CD4-positive, alpha-beta T cell treated with Interferon alpha-2 for 1 hour (primary cell): ENCODE measurements around the gene KRTAP19-2.
"Not testable (repeated sequence)": the region's sequence is repeated elsewhere in the genome, so short reads cannot be mapped to it uniquely, and the experiment has no call there.

Experiments
- DNase-seq, 2 donors: peaks; one replicate each; pipeline ENCODE4 v3.0.0-alpha.2; 2020 to 2022

The KRTAP19-2 gene, protein sequence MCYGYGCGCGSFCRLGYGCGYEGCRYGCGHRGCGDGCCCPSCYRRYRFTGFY

DNA sequence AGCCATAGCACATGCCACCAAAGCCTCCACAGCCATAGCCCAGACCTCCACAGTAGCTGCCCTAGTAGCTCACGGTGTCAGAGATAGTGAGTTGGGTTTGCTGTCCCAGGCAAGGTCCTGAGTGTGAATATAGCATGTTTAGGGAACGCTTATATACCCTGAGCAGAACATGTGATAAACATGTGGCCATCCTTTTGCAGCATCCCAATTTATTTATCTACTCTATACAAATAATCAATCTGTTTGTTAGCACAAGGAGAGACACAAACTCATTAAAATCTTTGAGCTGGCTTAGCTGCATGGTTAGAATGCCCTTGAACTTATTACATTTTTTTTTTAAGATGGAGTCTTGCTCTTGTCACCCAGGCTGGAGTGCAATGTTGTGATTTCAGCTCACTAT lies at the start of gene KRTAP19-2:
KRTAP19-2 (minus strand) TSS at position 101 of the 400 bp plus-strand sequence; CDS start at position 13, 88 bp downstream.
- no peak for DNase-seq

DNA sequence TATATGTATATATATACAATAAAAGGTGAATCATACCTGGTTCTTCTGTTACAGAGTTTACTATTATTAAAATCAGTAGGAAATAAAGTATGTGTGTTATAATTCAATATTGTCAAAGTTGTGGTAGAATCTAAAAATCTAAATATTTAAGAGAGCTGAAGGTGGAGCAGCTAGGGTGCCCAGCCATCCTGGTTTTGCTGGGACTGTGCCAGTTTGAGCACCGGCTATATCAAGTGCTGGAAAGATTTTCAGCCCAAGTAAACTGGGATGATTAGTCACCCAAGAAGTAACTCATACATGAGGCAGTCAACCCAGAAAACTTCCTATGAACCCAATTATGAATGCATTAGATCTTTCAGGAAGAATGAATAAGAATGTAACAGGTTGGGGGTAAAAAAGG lies 31.6 kb upstream of the KRTAP19-2 start:
- DNase-seq: no peak

GRCh38 chr21:30515681-30516080 lies 28.4 kb upstream of the KRTAP19-2 start:
- no peak for DNase-seq

GRCh38 chr21:30505621-30506205 lies 18.5 kb upstream of the KRTAP19-2 start:
- DNase-seq: not testable (repeated sequence)

DNA sequence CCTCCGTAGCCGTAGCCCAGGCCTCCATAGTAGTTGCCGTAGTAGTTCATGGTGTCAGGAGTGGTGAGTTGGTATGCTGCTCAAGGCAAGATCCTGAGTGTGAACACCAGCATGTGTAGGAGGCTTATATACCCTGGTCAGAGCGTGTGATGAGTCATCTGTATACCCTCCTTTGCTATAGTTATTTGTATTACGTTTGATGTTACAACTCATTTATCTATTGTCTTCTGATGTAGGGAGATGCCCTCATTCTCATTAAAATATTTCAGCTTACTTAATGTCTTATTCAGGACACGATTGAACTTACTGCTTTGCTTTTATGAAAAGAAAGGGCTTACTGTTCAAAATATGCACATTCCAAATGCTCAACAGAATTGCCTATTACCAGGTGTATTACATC lies 14.8 kb upstream of the KRTAP19-2 start, which contains the start of gene KRTAP19-5:
KRTAP19-5 (minus strand) TSS at position 101 of the 400 bp plus-strand sequence; CDS start at position 50, 51 bp downstream.
- no peak for DNase-seq

DNA sequence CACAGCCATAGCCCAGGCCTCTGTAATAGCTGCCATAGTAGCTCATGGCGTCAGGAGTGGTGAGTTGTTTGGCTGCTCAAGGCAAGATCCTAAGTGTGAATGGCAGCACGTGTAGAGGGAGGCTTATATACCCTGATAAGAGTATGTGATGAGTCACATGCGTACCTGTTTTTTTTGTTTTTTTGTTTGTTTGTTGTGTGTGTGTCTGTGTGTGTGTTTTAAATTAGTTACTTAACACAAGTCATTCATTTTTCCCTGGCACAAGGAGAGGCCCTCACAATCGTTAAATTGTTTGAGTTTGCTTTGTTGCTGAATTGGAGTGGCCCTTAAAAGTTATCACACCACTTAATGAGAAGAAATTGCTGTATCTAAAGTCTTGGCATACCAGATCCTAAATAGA lies 9.8 kb upstream of the KRTAP19-2 start, which contains the start of gene KRTAP19-4:
KRTAP19-4 (minus strand) TSS at position 101 of the 400 bp plus-strand sequence; CDS start at position 46, 55 bp downstream.
- no peak for DNase-seq

- DNase-seq: no peak
Observed at GRCh38 chr21:30491963-30492428, 4.8 kb upstream of the KRTAP19-2 start, which contains the start of gene KRTAP19-3. Gene KRTAP19-3 (minus strand): TSS chr21:30492013. CDS start chr21:30491957, 56 bp downstream.

DNA sequence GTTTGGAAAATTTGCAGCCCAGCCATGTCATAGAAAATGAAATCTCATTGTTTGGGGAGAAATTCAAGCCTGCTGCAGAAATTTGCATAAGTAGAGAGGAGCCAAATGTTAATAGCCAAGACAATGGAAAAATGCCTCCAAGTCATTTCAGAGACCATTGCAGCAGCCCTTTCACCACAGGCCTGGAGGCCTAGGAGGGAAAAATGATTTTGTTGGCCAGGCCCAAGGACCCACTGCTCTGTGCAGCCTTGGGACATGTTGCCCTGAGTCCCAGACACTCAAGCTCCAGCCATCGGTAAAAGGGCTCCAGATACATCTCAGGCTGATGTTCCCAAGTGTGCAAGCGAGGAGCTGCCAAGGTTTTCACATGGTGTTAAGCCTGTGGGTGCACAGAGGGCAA lies 1.1 kb downstream of the KRTAP19-2 start:
- DNase-seq: no peak

DNA sequence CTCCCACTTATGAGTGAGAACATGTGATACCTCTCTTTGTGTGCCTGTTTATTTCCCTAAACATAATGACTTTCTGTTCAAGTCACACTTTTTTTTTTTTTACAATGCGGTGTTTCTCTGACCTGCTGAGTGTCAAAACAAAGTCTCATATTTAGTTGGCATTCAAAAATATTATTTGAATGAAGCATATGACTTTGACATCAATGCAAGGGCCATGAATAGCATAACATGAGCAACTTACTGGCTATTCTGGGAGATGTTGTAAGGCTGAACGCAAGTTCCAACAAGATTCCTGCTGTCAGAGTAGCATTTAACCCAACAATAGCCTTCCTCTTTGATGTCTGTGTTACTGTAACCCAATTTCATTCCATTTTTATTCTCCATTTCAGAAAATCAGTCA lies 5.1 kb downstream of the KRTAP19-2 start:
- no peak for DNase-seq

- no peak for DNase-seq
Observed at GRCh38 chr21:30480145-30480544, 7.1 kb downstream of the KRTAP19-2 start, which contains the start of gene KRTAP19-1. Gene KRTAP19-1 (minus strand): TSS chr21:30480367. CDS start chr21:30480317, 50 bp downstream.

DNA sequence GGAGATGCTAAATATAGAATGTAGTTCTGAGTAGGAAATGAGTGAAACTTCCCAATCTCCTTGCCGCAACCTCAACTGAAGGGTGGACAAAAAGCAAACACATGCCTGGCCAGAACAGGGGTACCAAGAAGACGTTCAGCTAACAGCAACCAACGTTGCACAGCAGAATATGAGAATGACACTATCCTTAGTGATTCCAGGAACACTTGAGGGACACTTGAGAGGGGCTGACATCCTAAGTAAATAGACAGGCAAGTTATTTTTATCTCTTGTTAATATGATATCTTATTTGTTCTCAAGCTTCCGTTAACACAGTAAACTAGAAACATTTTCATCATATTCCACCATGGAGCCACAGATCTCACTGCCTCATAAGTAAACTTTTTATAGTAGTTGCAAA lies 8.0 kb downstream of the KRTAP19-2 start:
- no peak for DNase-seq

GRCh38 chr21:30478004-30478403 lies 9.2 kb downstream of the KRTAP19-2 start:
- no peak for DNase-seq

- no peak for DNase-seq
Observed at GRCh38 chr21:30468900-30469714, 18.1 kb downstream of the KRTAP19-2 start.

- DNase-seq: no peak
Observed at GRCh38 chr21:30463713-30464112, 23.5 kb downstream of the KRTAP19-2 start.

DNA sequence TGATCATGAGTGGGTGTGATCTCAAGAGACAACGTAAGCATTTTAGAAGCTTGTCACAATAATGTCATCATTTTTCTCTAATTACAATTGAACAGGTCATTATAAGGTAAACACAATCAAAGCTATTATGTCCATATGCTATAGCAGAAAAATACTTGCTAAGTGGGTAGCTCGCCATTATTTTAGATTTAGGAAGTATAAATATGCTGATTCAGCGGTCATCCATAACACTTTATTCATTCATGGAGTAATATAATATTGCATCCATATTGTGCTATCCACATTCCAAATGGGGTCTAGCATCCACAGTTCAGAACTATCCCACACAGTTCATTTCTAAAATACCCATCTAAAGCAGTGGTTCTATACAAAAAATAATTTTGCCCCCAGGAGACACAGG lies 38.7 kb downstream of the KRTAP19-2 start:
- DNase-seq: no peak

GRCh38 chr21:30447056-30447455 lies 40.2 kb downstream of the KRTAP19-2 start:
- no peak for DNase-seq

DNA sequence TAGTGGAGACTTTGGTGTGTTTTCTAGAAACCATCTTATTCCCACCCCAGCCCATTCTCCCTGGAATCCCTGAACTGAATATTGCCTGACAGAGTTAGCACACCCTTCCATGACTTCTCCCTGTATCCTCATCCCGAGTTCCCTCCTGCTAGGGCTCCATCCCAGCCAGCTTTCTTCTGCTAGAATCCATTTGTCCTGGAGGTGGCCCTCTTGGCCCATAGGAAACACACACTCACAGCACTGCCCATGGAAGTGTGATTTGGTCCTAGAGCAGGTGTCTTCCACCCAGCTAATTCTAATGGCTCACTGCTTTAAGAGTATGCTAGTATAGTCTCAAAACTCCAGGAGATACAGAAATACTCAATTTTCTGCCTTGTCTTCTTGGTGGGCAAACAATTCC lies 43.0 kb downstream of the KRTAP19-2 start:
- no peak for DNase-seq

DNA sequence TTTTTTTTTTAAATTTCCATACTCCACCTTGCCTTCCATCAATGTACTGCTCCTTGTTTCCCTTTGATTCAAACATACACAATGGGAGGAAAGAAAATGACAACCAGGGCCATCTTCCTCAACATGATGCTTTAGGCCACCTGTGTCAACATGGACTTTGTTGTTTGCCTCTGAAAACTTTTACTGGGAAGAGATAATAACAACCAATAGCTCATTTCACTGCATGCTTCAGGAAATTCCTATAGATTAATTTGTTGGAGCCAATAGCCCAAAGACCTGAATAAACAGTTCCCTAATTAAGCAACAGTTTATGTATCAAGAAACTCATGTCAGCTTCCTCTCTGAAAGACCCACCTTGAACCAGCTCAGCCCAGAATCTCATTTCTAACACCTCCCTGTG lies 44.0 kb downstream of the KRTAP19-2 start:
- no peak for DNase-seq

DNA sequence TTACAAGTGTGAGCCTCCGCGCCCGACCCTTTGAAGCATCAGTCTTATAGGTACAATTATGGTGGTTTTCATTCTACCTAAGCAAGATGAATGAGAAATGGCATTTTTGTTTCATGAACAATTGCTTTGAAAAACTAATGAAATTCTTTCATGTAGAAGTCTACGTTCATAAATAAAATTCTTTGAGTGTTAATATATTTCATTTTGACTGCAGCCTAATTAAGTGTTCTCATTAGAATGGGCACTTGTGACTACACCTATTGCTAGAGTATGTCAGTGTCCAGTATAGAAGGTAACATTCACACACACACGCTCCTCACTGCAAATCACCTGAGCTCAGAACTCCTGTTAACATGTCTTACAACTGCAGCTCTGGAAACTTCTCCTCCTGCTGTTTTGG lies 47.3 kb downstream of the KRTAP19-2 start, which contains the start of gene KRTAP15-1:
KRTAP15-1 (plus strand) TSS at position 301 of the 400 bp plus-strand sequence; CDS start at position 354, 53 bp downstream.
- no peak for DNase-seq
